ENCODE measurements around the gene SGSM1.

DNA sequence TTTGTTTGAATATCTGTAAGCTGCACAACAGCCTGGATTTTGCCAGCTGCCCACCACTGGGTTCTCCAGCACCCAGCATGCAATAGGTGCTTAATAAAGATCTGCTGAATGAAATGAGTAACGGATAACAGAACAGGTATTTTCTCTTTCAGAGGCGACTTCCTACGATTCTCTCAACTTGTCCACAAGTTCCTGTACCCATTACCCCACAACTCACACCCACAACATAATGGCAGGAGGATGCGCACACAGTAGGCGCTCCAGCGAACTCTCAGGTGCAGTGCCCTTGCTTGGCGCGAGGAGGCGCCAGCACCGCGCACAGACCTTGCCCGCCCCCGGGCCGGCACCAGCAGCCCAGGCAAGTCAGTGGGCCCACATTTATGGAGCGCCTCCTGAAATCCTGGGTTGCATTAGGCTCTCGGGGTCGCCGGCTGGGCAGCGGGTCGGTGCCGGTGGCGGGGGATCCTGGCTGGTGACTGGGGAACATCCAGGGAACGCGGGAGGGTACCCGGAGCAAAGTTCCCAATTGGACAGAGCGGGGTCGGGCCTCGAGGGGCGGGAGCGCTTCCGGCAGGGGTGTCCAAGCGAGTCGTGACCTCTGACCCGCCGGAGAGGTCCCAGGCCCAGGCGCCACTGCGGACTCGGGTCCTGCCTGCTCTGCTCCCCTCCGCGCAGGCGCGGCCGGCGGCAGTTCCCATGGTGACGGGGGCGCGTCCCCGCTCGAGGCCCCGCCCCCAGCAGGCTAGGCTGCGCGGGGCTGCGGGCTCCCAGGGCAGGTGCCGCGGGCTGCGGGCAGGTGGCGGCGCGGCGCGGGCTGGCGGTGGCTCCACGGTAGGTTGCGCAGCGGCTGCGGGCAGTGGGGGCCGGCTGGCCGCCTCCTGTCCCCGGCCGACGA, 146.2 kb downstream of the SGSM1 start, which contains the start of gene KIAA1671:
- TF ChIP-seq POLR2AphosphoS5 (IDR thresholded peaks at IDR 0.05) (peak in 2 of 3 donors; percentile 50 to 61), POLR2A (IDR thresholded peaks at IDR 0.05) (no peak)
- TF ChIP-seq, protein P1, sequence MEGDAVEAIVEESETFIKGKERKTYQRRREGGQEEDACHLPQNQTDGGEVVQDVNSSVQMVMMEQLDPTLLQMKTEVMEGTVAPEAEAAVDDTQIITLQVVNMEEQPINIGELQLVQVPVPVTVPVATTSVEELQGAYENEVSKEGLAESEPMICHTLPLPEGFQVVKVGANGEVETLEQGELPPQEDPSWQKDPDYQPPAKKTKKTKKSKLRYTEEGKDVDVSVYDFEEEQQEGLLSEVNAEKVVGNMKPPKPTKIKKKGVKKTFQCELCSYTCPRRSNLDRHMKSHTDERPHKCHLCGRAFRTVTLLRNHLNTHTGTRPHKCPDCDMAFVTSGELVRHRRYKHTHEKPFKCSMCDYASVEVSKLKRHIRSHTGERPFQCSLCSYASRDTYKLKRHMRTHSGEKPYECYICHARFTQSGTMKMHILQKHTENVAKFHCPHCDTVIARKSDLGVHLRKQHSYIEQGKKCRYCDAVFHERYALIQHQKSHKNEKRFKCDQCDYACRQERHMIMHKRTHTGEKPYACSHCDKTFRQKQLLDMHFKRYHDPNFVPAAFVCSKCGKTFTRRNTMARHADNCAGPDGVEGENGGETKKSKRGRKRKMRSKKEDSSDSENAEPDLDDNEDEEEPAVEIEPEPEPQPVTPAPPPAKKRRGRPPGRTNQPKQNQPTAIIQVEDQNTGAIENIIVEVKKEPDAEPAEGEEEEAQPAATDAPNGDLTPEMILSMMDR (IDR thresholded peaks at IDR 0.05 in 8 of 11, conservative IDR thresholded peaks at IDR 0.05 in 3 of 11) = peak; percentile 78 to 91 (median 88)
